NCI-H2227 (cell line): ENCODE measurements around the gene KRT26.
"Not testable (repeated sequence)": the region's sequence is repeated elsewhere in the genome, so short reads cannot be mapped to it uniquely, and the experiment has no call there.

Experiments used
- DNase-seq: peaks from one replicate; lab custom pipeline; 2025; ENCODE audit not compliant: unreplicated experiment; lab: John Stamatoyannopoulos, UW

Gene KRT26, protein sequence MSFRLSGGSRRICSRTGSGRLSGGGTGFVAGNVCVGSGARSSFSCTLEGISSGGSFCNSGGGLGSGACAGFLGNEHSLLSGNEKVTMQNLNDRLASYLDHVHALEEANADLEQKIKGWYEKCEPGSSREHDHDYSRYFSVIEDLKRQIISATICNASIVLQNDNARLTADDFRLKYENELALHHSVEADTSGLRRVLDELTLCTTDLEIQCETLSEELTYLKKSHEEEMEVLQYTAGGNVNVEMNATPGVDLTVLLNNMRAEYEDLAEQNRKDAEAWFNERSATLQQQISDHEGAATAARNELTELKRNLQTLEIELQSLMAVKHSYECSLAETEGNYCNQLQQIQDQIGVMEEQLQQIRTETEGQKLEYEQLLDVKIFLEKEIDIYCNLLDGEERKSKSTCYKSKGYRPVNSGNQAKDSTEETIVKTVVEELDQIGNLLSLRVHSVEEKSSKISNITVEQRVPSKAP

DNA sequence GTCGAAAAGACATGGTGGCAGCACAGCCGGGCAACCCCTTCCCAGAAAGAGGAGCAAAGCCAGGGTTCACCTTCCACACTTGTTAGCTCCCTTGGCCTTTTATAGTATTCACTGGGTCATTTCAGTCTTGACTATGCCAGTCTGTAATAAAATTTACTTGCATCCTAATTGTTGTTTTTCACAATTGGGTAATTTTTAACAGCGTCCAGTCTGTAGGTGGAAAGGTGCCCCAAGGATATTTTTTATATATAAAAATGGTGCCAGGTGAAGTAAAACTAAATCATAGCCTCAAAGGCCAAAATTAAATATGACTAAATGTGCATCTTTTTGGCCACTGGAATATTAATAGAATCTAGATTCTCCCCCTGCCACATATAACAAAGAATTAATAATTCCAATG, at the start of gene KRT26:
TSS of gene KRT26 (minus strand) at position 101 of the 400 bp plus-strand sequence. CDS start at position 13, 88 bp downstream.
- no peak for DNase-seq

DNA sequence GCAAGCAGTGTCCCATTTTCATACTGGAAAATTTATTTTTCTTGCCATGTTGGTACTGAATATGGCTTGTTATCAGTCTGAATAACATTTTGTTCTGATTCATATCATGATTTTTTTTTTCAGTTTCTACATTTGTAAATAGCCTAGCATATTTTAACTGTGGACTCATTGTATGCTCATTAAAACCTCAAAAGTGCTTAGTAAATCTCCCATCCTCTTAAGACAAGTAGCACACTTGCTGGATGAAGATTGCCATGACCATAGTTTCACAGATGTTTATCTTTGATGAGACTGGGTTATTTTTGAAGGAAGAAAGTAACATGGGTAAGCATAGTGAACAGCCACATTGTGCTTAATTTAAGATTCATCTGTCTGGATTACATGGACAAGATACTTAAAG, 49.5 kb upstream of the KRT26 start:
- no peak for DNase-seq

DNA sequence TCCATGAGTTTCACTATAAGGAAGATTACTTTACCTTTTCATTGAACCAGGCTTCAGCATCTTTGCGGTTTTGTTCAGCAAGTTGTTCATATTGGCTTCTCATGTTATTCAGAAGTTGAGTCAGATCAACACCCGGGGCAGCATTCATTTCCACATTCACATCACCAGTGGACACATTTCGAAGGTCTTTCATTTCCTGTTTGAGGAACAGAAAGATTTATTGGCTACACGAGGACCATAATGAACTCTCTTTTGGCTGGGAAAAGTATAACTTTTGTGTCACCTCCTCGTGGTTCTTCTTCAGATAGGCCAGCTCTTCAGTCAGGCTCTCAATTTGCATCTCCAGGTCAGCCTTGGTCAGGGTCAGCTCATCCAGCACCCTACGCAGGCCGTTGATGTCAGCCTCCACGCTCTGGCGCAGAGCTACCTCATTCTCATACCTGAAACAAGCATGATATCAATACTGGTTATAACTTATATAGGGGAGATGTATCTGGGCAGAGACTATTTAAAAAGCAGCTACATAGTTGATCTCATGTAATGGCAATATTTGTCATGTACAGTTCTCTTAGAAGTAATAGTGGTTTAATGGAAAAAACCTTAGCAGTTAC, 48.3 kb upstream of the KRT26 start:
- DNase-seq: no peak

DNA sequence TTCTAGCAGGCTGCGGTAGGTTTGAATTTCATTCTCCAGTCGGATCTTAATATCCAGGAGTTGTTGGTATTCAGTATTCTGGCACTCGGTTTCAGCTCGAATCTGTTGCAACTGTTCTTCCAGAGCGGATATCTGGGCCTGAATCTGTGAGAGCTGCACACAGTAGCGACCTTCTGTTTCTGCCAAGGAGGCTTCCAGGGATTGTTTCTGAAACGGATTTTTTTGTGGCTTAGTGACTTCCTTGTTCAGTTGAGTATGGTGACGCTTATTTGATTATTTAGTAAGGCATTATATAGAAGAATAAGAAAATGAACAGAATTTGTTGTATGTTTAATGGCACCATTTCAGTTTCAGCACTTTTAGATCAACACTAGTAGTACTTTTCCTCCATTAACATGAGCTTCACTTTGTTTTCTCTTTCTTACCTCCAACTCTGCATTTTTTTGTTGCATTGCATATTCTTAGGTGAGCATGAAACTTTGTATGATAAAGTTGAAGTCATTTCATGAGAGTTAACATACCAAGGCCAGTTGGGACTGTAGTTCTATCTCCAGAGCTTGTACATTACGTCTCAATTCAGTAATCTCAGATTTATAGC, 47.6 kb upstream of the KRT26 start:
- DNase-seq: peak; percentile 35

DNA sequence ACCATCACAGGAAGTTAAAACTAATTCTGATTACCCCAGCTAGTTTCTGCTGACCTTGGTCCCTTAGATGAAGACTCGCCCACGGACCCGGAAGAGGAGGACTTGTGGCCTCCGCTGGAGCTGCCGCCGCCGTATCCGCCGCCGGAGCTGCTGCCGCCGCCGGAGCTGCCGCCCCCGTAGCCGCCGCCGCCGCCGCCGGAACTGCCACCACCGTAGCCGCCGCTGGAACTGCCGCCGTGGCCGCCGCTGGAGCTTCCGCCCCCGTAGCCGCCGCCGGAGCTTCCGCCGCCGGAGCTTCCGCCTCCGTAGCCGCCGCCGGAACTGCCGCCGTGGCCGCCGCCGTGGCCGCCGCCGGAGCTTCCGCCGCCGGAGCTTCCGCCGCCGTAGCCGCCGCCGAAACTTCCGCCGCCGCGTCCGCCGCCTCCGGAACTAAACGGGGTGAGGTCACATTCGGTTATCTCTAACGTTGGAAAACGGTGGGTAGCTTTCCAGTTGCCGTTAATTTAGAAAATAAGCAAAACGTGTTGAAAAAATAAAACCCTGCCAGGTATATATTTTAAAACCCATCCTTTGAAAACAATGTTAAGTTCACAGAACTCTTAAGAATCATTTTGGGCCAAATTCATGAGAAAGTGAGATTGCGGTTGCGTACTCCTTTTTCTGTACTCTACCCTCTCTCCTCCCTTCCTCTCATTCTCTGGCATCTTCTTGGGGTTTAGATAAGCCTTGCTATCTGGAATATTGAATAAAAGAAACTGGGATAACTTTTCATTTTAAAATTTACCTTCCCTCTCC, 46.9 kb upstream of the KRT26 start:
- peak; percentile 87 for DNase-seq

DNA sequence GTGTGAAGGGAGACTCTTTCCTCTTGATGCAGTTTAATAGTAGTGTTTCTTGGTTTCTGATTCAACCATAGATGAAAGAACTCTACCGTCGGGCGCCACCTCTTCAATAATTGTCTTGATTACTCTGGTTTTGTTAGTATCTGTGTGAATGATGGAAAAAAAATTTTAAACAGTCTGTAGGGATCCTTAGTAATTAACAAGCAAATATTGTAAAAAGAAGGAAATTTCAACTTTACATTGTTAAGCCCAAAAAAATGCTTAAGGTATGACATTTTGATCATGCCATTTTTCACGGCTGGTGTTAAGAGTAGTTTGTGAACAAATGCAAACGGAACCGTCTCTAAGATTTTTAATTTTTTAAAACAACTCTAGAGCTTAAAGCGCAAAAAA, 46.3 kb upstream of the KRT26 start:
- no peak for DNase-seq

DNA sequence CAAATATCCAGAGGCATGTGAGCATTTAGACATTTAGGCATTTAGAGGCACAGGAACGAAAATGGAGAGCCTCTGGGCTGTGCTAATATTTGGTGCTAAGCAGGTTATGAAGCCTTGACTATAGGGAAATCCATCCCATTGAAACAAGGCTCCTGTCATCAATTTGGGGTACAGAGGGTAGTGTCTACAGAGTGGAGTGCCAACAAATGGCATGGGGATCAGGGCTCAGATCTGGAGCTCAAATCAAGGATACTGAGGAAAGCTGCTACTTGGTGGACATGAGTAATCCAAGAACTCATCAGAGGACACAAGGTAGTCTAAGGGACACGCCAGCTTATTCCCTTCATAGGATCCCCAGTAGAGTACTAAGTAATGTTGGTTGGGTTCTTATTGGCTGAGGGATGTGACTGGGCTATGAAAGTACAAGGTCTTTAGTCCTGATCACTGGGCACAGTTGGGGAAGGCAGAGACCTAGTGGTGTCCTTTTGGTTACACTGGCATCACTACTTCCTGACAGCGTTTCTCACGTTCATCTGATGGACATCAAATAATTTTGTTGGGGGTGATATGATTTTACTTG, 45.2 kb upstream of the KRT26 start:
- no peak for DNase-seq

DNA sequence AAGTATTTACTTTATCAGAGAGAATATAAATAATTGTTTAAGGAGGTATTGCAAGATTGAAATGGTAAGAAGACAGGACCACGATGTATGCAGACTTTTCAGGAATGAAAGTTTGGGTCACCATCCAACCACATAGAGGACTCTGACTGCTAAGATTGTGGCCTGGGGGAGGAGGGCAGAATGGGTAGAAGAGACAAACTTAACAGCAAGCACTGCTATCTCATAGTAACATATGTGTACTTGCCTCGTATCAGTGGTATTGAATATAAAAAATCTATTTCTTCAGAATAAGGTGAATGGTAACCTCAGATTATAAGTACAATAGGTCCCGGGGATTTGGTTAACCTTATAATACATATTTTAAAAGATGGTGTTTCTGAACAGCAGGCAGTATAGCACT, 44.6 kb upstream of the KRT26 start:
- DNase-seq: no peak

DNA sequence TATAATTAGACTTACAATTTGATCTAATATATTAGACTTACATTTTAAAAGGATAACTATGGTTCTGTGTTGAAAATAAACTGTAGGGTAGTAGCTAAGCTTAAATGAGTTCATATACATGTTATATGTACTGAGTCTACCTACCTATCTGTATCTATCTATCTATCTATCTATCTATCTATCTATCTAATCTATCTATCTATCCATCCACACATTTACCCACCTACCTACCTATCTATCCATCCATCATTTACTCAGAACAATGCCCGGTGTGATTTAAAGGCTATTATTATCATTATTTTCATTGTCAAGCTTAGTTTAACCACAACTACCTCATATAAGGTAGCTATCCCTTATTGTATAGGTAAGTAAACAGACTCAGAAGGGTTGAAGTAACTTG, 43.4 kb upstream of the KRT26 start:
- DNase-seq: no peak

DNA sequence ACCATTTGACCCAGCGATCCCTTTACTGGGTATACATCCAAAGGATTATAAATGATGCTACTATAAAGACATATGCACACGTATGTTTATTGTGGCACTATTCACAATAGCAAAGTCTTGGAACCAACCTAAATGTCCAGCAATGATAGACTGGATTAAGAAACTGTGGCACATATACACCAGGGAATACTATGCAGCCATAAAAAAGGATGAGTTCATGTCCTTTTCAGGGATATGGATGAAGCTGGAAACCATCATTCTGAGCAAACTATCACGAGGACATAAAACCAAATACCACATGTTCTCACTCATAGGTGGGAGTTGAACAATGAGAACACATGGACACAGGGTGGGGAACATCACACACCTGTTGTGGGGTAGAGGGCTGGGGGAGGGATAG, 42.7 kb upstream of the KRT26 start:
- not testable (repeated sequence) for DNase-seq

DNA sequence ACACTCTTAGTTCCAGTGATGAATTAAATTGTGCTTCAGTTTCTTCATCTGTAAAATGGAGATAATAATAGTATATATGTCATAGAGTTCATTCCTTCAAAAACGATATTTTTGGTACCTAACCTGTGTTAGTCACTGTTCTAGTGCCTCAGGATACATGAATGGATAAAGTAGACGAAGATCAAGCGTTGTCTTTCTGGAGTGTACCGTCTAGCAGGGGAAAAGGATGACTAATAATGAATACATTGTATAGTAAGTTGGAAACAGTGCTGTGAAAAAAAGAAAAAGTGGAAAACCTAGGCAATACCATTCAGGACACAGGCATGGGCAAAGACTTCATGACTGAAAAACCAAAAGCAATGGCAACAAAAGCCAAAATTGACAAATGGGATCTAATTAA, 41.8 kb upstream of the KRT26 start:
- DNase-seq: no peak

DNA sequence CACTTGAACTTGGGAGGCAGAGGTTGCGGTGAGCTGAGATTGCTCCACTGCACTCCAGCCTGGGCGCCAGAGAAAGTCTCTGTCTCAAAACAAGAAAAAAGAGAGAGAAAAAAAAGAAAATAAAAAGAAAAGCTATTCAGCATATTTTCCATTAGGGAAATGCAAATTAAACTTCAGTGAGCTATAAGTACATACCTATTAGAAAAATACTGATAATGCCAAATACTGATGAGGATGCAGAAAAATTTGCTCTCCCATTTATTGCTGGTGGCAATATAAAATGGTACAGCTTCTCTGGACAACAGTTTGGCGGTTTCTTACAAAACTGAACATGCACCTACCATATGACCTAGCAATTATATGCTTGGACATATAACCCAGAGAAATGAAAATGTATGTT, 40.6 kb upstream of the KRT26 start:
- no peak for DNase-seq

DNA sequence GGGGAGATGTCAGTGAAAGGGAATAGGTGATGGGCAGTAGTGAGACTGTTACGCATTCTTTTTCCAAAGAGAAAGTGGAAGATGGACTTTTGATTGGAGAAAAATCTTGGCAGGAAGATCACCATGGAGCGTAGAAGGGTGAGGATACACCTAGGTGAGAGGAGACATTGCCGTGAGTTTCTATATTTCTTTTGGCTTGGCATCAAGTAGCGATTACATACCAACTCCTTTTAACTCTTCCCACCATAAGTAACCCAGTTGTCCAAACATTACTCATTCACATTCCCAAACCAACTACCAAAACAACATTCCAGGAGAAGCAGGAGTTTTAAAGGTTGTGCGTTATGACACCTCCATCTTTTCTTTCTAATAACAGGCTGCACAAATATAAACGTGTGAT, 38.5 kb upstream of the KRT26 start:
- no peak for DNase-seq

DNA sequence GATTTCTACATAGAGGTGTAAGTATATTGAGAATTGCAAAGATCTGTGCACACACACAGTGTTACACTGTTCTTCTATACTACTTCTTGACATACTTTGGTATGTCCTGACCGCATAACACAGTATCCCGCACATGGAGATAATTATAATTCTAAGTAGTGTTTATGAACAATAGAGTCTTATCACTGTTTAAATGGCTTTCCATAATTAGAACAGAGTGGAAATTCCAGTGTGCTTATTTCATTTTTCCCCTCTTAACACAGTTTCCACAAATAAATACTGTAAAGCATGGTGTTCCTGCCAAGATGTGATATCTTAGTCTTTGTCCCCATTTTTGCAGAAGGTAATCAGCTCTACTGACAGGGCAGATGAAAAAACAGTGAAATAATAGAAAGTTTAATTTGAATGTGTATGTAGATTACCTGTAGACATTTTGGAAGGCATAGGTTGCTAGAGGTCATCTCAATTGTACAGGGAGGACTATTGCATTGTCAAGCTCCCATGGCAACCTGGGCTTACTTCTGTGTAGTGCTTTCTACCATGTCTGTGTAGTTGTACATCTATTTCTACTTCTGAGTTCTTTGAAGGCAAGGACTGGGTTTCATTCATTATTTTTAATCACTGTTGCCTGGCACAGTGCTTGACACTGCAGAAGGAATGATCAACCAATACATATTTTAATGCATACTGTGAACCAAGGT, 37.9 kb upstream of the KRT26 start:
- DNase-seq: no peak

DNA sequence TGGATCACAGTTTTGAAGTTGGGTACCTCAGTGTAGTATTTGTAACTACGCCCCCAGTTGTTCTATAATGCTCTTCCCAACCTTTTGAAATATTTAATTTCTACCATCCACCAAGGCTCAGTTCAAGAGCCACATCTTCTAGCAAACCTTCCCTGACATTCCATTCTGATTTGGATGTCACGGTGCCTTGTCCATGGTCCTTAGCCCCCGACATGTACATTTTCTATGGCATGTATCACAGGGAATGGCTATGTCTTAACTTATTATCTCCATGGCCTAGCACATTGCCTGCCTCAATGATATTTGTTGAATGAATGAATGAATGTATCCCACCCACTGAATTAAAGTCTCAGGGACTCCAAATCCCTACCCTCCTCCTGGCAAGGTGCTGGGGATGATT, 34.1 kb upstream of the KRT26 start:
- DNase-seq: no peak

DNA sequence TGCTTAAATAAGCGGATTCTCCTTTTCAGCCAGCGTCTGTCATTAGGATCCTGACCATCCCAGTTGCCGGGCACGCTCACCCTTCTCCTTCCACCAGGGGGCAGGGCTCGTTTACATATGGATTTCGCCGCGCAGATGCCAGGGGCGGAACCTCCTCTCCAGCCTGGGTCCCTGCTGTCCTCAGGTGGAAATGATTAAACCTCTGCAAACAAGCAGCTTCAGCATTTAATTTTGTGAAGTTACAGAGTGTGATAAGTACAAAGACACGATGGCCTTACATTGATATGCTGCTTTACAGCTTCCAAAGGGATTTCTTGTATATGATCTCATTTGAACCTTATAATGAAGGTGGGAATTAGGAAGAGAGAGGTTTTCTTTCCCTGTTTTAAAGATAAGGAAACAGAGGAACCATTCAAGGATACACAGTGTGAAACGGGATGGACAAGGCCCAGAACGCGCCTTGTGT, 31.6 kb upstream of the KRT26 start:
- peak; percentile 88 for DNase-seq

DNA sequence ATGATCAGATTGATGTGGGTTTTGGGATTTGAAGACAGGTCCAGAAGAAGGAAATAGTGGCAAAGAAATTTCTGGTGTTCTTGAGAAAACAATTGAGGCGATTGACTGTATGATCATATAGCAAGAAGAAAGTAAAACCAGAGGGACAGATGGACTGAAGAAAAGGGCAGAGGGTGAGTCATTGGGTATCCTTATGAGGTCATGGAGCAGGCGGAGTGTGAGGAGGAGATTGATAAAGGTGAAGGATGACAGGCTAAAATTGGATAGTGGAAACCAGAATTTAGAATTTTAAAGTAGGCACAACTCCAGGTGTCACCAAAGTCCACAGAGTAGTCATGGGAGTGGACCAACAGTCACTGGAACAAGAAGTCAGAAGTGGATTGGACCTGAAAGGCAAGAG, 29.2 kb upstream of the KRT26 start:
- DNase-seq: no peak

DNA sequence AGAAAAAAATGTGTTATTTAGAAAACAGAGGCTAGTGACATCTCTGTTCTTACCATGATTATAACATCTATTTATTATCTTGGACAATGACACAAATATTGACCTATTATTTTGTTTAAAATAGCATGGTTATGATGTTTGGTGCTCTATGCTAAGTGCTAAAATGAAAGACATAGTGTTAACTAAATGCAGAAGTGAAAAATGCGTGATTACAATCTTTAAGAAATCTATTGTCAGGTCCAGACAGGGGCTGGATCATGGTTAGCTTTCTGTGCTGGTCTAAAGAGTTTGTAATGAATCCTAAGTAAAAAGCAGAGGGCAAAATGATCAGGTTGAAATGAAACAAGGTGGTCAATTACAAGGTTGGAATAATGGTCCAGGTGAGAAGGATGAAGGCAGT, 28.4 kb upstream of the KRT26 start:
- no peak for DNase-seq

DNA sequence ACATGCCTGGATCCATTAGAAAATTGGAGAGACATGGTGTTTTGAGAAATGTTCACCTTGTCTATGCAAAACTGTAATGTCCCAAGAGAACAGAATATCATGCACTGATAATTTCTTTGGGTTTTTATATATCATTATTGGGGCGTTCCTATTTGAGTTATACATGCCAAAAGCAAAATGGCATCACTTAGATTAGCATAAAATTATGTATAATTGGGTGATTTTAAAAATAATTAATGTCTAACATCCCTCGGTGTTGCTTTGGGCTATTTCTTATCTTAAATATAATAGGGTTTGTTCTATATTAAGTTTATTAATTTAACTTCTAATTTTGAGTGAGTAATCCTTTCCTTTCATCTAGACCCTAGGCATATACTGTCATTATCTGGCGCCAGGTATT, 27.9 kb upstream of the KRT26 start, which contains the start of gene KRT28:
TSS of gene KRT28 (minus strand) at position 101 of the 400 bp plus-strand sequence. CDS start at position 35, 66 bp downstream.
- DNase-seq: no peak

DNA sequence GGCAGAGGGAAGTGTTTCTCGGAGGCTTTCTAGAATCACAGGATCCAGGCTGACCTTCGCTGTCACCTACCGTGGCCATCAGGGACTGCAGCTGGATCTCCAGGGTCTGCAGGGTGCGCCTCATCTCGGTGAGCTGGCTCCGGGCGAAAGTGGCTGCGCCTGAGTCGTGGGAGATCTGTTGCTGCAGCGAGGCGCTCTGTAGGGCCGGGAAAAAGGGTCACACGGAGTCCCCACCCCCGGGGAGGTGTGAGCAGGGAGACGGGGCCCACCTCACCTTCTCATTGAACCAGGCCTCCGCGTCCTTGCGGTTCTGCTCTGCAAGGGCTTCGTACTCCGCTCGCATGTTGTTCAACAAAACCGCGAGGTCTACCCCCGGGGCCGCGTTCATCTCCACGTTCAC, 24.8 kb upstream of the KRT26 start:
- no peak for DNase-seq
